ENCODE data around the gene SLC10A1. TPM values are rescaled to one million over a fixed set of nuclear protein-coding genes. Genes with fewer than 3 reads are reported as not detected.

SLC10A1 gene
- total RNA-seq, 1 experiment from 2014 or later, result not detected

- H3K14ac ChIP-seq (ENCODE audit: insufficient read depth, low read length), result no peak overlapping the region
- no peak overlapping the region for H2BK5ac ChIP-seq (ENCODE audit: insufficient read length, low read length)
- Mint-ChIP-seq H3K36me3 (ENCODE audit: insufficient read depth in 1 of 3, low read depth in 3 of 3) (peaks cover 2 to 8% (median 3%) of the 10 kb centered on the region in 3 experiments; a peak in 2 of 7 replicates), H3K27ac (no peak overlapping the region), H3K4me3 (no peak overlapping the region), H3K9me3 (peaks cover 8 to 13% of the 10 kb centered on the region in 2 experiments; a peak in 4 of 5 replicates), H3K4me1 (no peaks in the 10 kb centered on the region), H3K27me3 (ENCODE audit: low read depth) (no peaks in the 10 kb centered on the region; the same call in 1 of the 2 replicates)
- no peaks in the 10 kb centered on the region for H3K79me1 ChIP-seq (ENCODE audit: insufficient read depth, low read depth, low read length, poor library complexity, severe bottlenecking)
- H3K9ac ChIP-seq (ENCODE audit: extremely low read depth, insufficient read length, low read length), result no peak overlapping the region
- no peaks in the 10 kb centered on the region for H4K20me1 ChIP-seq (ENCODE audit: control insufficient read depth, insufficient read depth, insufficient read length)
- H2AK5ac ChIP-seq (ENCODE audit: insufficient read length, low read length), result no peak overlapping the region
- H3K23ac ChIP-seq (ENCODE audit: insufficient read length, low read depth, low read length), result no peak overlapping the region
- H2BK120ac ChIP-seq (ENCODE audit: low read depth, low read length, poor library complexity, severe bottlenecking), result no peak overlapping the region
- no peak overlapping the region for H3T11ph ChIP-seq (ENCODE audit: low read length)
- H3K27me3 ChIP-seq (ENCODE audit: insufficient read depth, low read length), result no peaks in the 10 kb centered on the region
- H4K5ac ChIP-seq (ENCODE audit: insufficient read length, low read depth, low read length), result no peak overlapping the region
- H2BK12ac ChIP-seq (ENCODE audit: insufficient read length, low read depth, low read length), result no peak overlapping the region
- H3K23me2 ChIP-seq (ENCODE audit: insufficient read length, low read depth, low read length, poor library complexity, severe bottlenecking), result no peaks in the 10 kb centered on the region
- WGBS (ENCODE audit: extremely low coverage, insufficient read length, low lambda C conversion rate), result no CpG with 5 or more reads among the region's 4 CpGs
- no peak overlapping the region for H2AFZ ChIP-seq (ENCODE audit: low read length)
- no peak overlapping the region for H3K4me2 ChIP-seq (ENCODE audit: insufficient read depth, insufficient read length, low read length)
- no peak overlapping the region for H3K4ac ChIP-seq (ENCODE audit: low read depth, low read length)
- no peak for TF ChIP-seq CTCF (conservative IDR thresholded peaks at IDR 0.05)
- no peak overlapping the region for H2BK15ac ChIP-seq (ENCODE audit: low read depth, low read length)
- H2BK20ac ChIP-seq (ENCODE audit: low read depth, low read length, poor library complexity, severe bottlenecking), result no peak overlapping the region
- no peaks in the 10 kb centered on the region for H3K9me3 ChIP-seq (ENCODE audit: control insufficient read depth, low read depth, low read length)
- no peak for DNase-seq
- no peak overlapping the region for H4K91ac ChIP-seq (ENCODE audit: insufficient read length, low read depth, low read length)
- no peaks in the 10 kb centered on the region for H3K79me2 ChIP-seq (ENCODE audit: insufficient read depth, low read length)
- H3K56ac ChIP-seq (ENCODE audit: insufficient read length, low read depth, low read length), result no peak overlapping the region
- no peak overlapping the region for H4K8ac ChIP-seq (replicated peaks; ENCODE audit: insufficient read length, low read depth, low read length)
- no peak overlapping the region for H3K18ac ChIP-seq (ENCODE audit: insufficient read length, low read depth, low read length)
- no peaks in the 10 kb centered on the region for H3K4me1 ChIP-seq (ENCODE audit: insufficient read depth, low read length)
- H3K27ac ChIP-seq (ENCODE audit: insufficient read length, low read depth, low read length), result no peak overlapping the region
Measured at GRCh38 chr14:69827560-69827959, 30.5 kb upstream of the SLC10A1 start.

All from H9 (cell line).